ENCODE data around the gene SF3B4.
"Not testable (repeated sequence)": the region's sequence is repeated elsewhere in the genome, so short reads cannot be mapped to it uniquely, and the experiment has no call there.

Gene SF3B4

GRCh38 chr1:149966405-149966804 lies 38.8 kb upstream of the SF3B4 start:
- H3K36me3 ChIP-seq (ENCODE audit: low read depth) = peaks cover 79% of the 10 kb centered on the region

DNA sequence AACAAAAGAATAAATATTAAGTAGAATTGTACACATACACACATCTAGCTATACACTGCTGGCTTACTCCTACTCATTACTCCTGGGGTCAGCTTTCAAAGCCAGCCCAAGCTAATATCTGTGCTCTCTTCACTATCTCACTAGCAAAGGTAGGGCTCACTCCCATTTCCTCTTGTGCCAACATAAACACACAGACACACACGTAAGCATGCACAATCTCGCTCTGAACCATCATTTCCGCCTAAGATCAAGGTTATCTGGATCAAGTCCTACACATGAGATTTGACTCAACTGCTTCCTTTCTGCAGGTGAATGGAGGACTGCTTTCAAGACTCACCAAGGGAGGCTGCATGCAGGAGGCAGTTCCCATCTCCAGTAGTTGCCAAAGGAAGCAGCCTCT lies 37.8 kb upstream of the SF3B4 start:
- Histone ChIP-seq H3K4me3 (ENCODE audit: severe bottlenecking) (no peak overlapping the region), H3K27me3 (ENCODE audit: insufficient read depth, poor library complexity, severe bottlenecking) (no peaks in the 10 kb centered on the region), H3K27ac (ENCODE audit: poor library complexity, severe bottlenecking) (no peak overlapping the region), H3K4me1 (ENCODE audit: insufficient read depth, poor library complexity, severe bottlenecking) (no peaks in the 10 kb centered on the region), H3K36me3 (ENCODE audit: low read depth) (peaks cover 75% of the 10 kb centered on the region), H3K9me3 (ENCODE audit: severe bottlenecking) (no peaks in the 10 kb centered on the region)
- TF ChIP-seq, protein P1, sequence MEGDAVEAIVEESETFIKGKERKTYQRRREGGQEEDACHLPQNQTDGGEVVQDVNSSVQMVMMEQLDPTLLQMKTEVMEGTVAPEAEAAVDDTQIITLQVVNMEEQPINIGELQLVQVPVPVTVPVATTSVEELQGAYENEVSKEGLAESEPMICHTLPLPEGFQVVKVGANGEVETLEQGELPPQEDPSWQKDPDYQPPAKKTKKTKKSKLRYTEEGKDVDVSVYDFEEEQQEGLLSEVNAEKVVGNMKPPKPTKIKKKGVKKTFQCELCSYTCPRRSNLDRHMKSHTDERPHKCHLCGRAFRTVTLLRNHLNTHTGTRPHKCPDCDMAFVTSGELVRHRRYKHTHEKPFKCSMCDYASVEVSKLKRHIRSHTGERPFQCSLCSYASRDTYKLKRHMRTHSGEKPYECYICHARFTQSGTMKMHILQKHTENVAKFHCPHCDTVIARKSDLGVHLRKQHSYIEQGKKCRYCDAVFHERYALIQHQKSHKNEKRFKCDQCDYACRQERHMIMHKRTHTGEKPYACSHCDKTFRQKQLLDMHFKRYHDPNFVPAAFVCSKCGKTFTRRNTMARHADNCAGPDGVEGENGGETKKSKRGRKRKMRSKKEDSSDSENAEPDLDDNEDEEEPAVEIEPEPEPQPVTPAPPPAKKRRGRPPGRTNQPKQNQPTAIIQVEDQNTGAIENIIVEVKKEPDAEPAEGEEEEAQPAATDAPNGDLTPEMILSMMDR (IDR thresholded peaks at IDR 0.05; ENCODE audit: poor library complexity, severe bottlenecking) = no peak
- DNase-seq (ENCODE audit: low spot score) = no peak
- ATAC-seq (ENCODE audit: low read depth) = no peak

More at GRCh38 chr1:149966405-149966804, 38.8 kb upstream of the SF3B4 start:
- H3K9me3 ChIP-seq (ENCODE audit: severe bottlenecking) = no peaks in the 10 kb centered on the region
- H3K27me3 ChIP-seq (ENCODE audit: insufficient read depth, poor library complexity, severe bottlenecking) = no peaks in the 10 kb centered on the region
- DNase-seq (ENCODE audit: low spot score) (no peak), ATAC-seq (ENCODE audit: low read depth) (no peak)
- H3K4me3 ChIP-seq (ENCODE audit: severe bottlenecking) = no peak overlapping the region
- TF ChIP-seq, protein P1 (IDR thresholded peaks at IDR 0.05; ENCODE audit: poor library complexity, severe bottlenecking) = no peak
- H3K27ac ChIP-seq (ENCODE audit: poor library complexity, severe bottlenecking) = no peak overlapping the region
- no peaks in the 10 kb centered on the region for H3K4me1 ChIP-seq (ENCODE audit: insufficient read depth, poor library complexity, severe bottlenecking)

- Histone ChIP-seq H3K4me3 (ENCODE audit: severe bottlenecking) (no peak overlapping the region), H3K27ac (ENCODE audit: poor library complexity, severe bottlenecking) (no peak overlapping the region), H3K36me3 (ENCODE audit: low read depth) (peaks cover 67% of the 10 kb centered on the region), H3K27me3 (ENCODE audit: insufficient read depth, poor library complexity, severe bottlenecking) (no peaks in the 10 kb centered on the region), H3K4me1 (ENCODE audit: insufficient read depth, poor library complexity, severe bottlenecking) (no peaks in the 10 kb centered on the region), H3K9me3 (ENCODE audit: severe bottlenecking) (no peaks in the 10 kb centered on the region)
- ATAC-seq (ENCODE audit: low read depth) (no peak), DNase-seq (ENCODE audit: low spot score) (no peak)
- TF ChIP-seq, protein P1 (IDR thresholded peaks at IDR 0.05; ENCODE audit: poor library complexity, severe bottlenecking) = no peak
These were observed 35.8 kb upstream of the SF3B4 start for GRCh38 chr1:149963358-149963757.

DNA sequence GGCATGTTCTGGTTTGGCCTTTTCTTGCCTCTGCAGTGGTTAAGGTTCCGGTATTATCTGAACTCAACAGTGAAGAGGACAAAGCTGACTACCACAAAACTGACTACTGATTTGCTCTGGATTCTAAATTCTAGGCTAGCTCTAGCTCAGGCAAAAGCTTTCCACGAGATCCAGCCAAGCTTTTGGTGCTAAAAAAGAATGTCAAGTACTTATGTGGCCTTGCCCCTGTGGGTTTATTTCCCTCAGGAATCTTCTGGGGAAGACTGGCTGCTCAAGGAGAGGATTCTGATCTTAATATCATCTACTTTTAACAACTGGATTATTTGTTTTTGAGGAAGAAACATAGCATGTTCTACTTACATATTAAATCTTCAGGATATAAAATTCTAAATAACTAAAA lies 35.1 kb upstream of the SF3B4 start:
- Histone ChIP-seq H3K36me3 (ENCODE audit: low read depth) (peaks cover 70% of the 10 kb centered on the region), H3K9me3 (ENCODE audit: severe bottlenecking) (no peaks in the 10 kb centered on the region), H3K27me3 (ENCODE audit: insufficient read depth, poor library complexity, severe bottlenecking) (no peaks in the 10 kb centered on the region), H3K27ac (ENCODE audit: poor library complexity, severe bottlenecking) (no peak overlapping the region), H3K4me3 (ENCODE audit: severe bottlenecking) (no peak overlapping the region), H3K4me1 (ENCODE audit: insufficient read depth, poor library complexity, severe bottlenecking) (no peaks in the 10 kb centered on the region)
- ATAC-seq (ENCODE audit: low read depth) (no peak), DNase-seq (ENCODE audit: low spot score) (no peak)
- TF ChIP-seq, protein P1 (IDR thresholded peaks at IDR 0.05; ENCODE audit: poor library complexity, severe bottlenecking) = no peak

DNA sequence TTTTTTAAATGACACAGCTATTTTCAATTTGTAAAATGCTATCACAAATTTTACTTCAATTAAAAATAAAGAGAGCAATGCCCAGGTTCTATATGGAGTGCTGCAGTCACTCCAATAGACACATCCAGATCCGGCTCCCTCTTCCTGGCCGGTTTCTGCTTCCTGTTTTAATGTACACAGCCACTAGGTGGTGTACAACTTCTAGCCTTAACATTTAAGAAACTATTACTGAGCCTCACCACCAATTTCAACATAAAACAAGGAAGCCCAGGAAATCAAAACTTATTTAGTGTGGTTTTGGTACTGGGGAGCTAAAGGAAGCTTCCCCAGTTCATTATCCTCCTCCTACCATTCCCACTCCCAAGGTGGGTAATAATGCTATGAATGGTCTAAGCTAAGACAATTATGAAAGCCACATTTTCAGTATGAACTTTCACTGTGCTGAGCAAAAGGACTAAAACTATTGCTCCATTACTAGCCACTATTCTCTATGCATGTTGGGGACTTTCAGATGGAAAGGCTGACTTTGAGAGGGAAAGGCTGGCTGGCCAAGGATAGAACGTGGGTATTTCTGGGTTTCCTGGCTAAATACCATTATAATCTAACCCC lies 34.5 kb upstream of the SF3B4 start:
- TF ChIP-seq, protein P1 (IDR thresholded peaks at IDR 0.05; ENCODE audit: poor library complexity, severe bottlenecking) = peak; percentile 88
- ATAC-seq (ENCODE audit: low read depth) (peak; percentile 68; the same call in 2 of the 3 replicates), DNase-seq (ENCODE audit: low spot score) (no peak)
- no peaks in the 10 kb centered on the region for H3K4me1 ChIP-seq (ENCODE audit: insufficient read depth, poor library complexity, severe bottlenecking)
- H3K9me3 ChIP-seq (ENCODE audit: severe bottlenecking) = no peaks in the 10 kb centered on the region
- H3K36me3 ChIP-seq (ENCODE audit: low read depth) = peaks cover 67% of the 10 kb centered on the region
- H3K4me3 ChIP-seq (ENCODE audit: severe bottlenecking) = no peak overlapping the region
- no peak overlapping the region for H3K27ac ChIP-seq (ENCODE audit: poor library complexity, severe bottlenecking)
- no peaks in the 10 kb centered on the region for H3K27me3 ChIP-seq (ENCODE audit: insufficient read depth, poor library complexity, severe bottlenecking)

GRCh38 chr1:149957548-149957947 lies 29.9 kb upstream of the SF3B4 start:
- not testable (repeated sequence) for ATAC-seq (ENCODE audit: low read depth); H3K9me3 ChIP-seq (ENCODE audit: severe bottlenecking)

More at GRCh38 chr1:149957548-149957947, 29.9 kb upstream of the SF3B4 start:
- H3K4me3 ChIP-seq (ENCODE audit: severe bottlenecking); H3K27me3 ChIP-seq (ENCODE audit: insufficient read depth, poor library complexity, severe bottlenecking); H3K27ac ChIP-seq (ENCODE audit: poor library complexity, severe bottlenecking); H3K4me1 ChIP-seq (ENCODE audit: insufficient read depth, poor library complexity, severe bottlenecking); DNase-seq (ENCODE audit: low spot score): not testable (repeated sequence)
- peaks cover 32% of the 10 kb centered on the region for H3K36me3 ChIP-seq (ENCODE audit: low read depth)
